H9 (cell line): ENCODE data around the gene C3orf20. TPM values are rescaled to one million over a fixed set of nuclear protein-coding genes. Genes with fewer than 3 reads are reported as not detected.

Experiments
- DNase-seq: peaks from one replicate; pipeline ENCODE4 v3.0.0-alpha.2; 2017
- H2AFZ ChIP-seq: one replicate; pipeline ENCODE4 v1.6.1; 2013; ENCODE audit warnings: mild to moderate bottlenecking, low read length, control low read depth, moderate library complexity
- H2AK5ac ChIP-seq: 2 replicates; pipeline ENCODE4 v1.6.1; 2013; ENCODE audit warnings: low read length, control low read depth, mixed read lengths; ENCODE audit not compliant: insufficient read length
- H2BK120ac ChIP-seq: one replicate; pipeline ENCODE4 v1.6.1; 2013; ENCODE audit warnings: low read depth, mild to moderate bottlenecking, low read length, control low read depth, inconsistent platforms; ENCODE audit not compliant: poor library complexity, severe bottlenecking
- H2BK12ac ChIP-seq: 2 replicates; pipeline ENCODE4 v1.6.1; 2013; ENCODE audit warnings: low read length, control low read depth, mixed read lengths, low read depth; ENCODE audit not compliant: insufficient read length
- H2BK15ac ChIP-seq: 2 replicates; pipeline ENCODE4 v1.6.1; 2013; ENCODE audit warnings: low read depth, low read length, control low read depth
- H2BK20ac ChIP-seq: one replicate; pipeline ENCODE4 v1.6.1; 2013; ENCODE audit warnings: low read depth, mild to moderate bottlenecking, low read length, control low read depth, inconsistent platforms; ENCODE audit not compliant: poor library complexity, severe bottlenecking
- H2BK5ac ChIP-seq: 2 replicates; pipeline ENCODE4 v1.6.1; 2013; ENCODE audit warnings: low read length, control low read depth, mixed read lengths; ENCODE audit not compliant: insufficient read length
- H3K14ac ChIP-seq: 2 replicates; pipeline ENCODE4 v1.6.1; 2013; ENCODE audit warnings: low read length, control low read depth; ENCODE audit not compliant: insufficient read depth
- H3K18ac ChIP-seq: 2 replicates; pipeline ENCODE4 v1.6.1; 2013; ENCODE audit warnings: low read depth, mild to moderate bottlenecking, mixed read lengths, low read length, control low read depth; ENCODE audit not compliant: insufficient read length
- H3K23ac ChIP-seq: 2 replicates; pipeline ENCODE4 v1.6.1; 2013; ENCODE audit warnings: low read length, control low read depth, mixed read lengths, low read depth; ENCODE audit not compliant: insufficient read length
- H3K23me2 ChIP-seq: 2 replicates; pipeline ENCODE4 v1.6.1; 2013; ENCODE audit warnings: low read depth, mild to moderate bottlenecking, mixed read lengths, low read length, control low read depth; ENCODE audit not compliant: insufficient read length, poor library complexity, severe bottlenecking
- H3K27ac ChIP-seq: 2 replicates; pipeline ENCODE4 v1.5.1; 2013; ENCODE audit warnings: low read length, control low read depth, mixed read lengths, low read depth; ENCODE audit not compliant: insufficient read length
- H3K27me3 ChIP-seq: 2 replicates; pipeline ENCODE4 v1.6.1; 2013; ENCODE audit warnings: low read length, control low read depth, inconsistent platforms; ENCODE audit not compliant: insufficient read depth
- H3K4ac ChIP-seq: 2 replicates; pipeline ENCODE4 v1.6.1; 2013; ENCODE audit warnings: low read depth, mild to moderate bottlenecking, control low read depth, inconsistent platforms, low read length, moderate library complexity
- H3K4me1 ChIP-seq: 2 replicates; pipeline ENCODE4 v1.6.1; 2013; ENCODE audit warnings: low read length, control low read depth, inconsistent platforms; ENCODE audit not compliant: insufficient read depth
- H3K4me2 ChIP-seq: 2 replicates; pipeline ENCODE4 v1.6.1; 2013; ENCODE audit warnings: low read length, control low read depth, mixed read lengths; ENCODE audit not compliant: insufficient read length, insufficient read depth
- H3K56ac ChIP-seq: 2 replicates; pipeline ENCODE4 v1.6.1; 2013; ENCODE audit warnings: low read depth, mild to moderate bottlenecking, mixed read lengths, low read length, control low read depth; ENCODE audit not compliant: insufficient read length
- H3K79me1 ChIP-seq: 2 replicates; pipeline ENCODE4 v1.6.1; 2013; ENCODE audit warnings: low read depth, mild to moderate bottlenecking, moderate library complexity, low read length, control low read depth, inconsistent platforms; ENCODE audit not compliant: insufficient read depth, poor library complexity, severe bottlenecking
- H3K79me2 ChIP-seq: 2 replicates; pipeline ENCODE4 v1.6.1; 2013; ENCODE audit warnings: low read length, control low read depth, inconsistent platforms; ENCODE audit not compliant: insufficient read depth
- H3K9ac ChIP-seq: 2 replicates; pipeline ENCODE4 v1.6.1; 2013; ENCODE audit warnings: low read length, control low read depth, mixed read lengths; ENCODE audit not compliant: insufficient read length; ENCODE audit errors: extremely low read depth
- H3K9me3 ChIP-seq: one replicate; pipeline ENCODE4 v1.6.1; 2013; ENCODE audit warnings: low read depth, low read length, inconsistent platforms; ENCODE audit not compliant: control insufficient read depth
- H3T11ph ChIP-seq: one replicate; pipeline ENCODE4 v1.6.1; 2013; ENCODE audit warnings: mild to moderate bottlenecking, low read length, control low read depth, inconsistent platforms
- H4K20me1 ChIP-seq: one replicate; pipeline ENCODE4 v1.6.1; 2013; ENCODE audit not compliant: control insufficient read depth, insufficient read length, insufficient read depth
- H4K5ac ChIP-seq: 2 replicates; pipeline ENCODE4 v1.6.1; 2013; ENCODE audit warnings: low read depth, mild to moderate bottlenecking, mixed read lengths, low read length, control low read depth; ENCODE audit not compliant: insufficient read length
- H4K8ac ChIP-seq: replicated peaks from 2 replicates; pipeline ENCODE4 v1.6.1; 2013; ENCODE audit warnings: low read length, control low read depth, mixed read lengths, low read depth; ENCODE audit not compliant: insufficient read length
- H4K91ac ChIP-seq: 2 replicates; pipeline ENCODE4 v1.6.1; 2013; ENCODE audit warnings: low read depth, mild to moderate bottlenecking, moderate library complexity, mixed read lengths, low read length, control low read depth; ENCODE audit not compliant: insufficient read length
- H3K27ac Mint-ChIP-seq, 3 experiments: 2 replicates in 2 of 3; 3 replicates in 1 of 3; pipeline ENCODE4 v1.8.0; 2020 to 2021; ENCODE audit warnings: mixed read lengths in 3 of 3, mild to moderate bottlenecking in 1 of 3, moderate library complexity in 1 of 3
- H3K27me3 Mint-ChIP-seq: 2 replicates; pipeline ENCODE4 v1.8.0; 2021; ENCODE audit warnings: low read depth, mild to moderate bottlenecking, moderate library complexity, mixed read lengths
- H3K36me3 Mint-ChIP-seq, 3 experiments: 2 replicates in 2 of 3; 3 replicates in 1 of 3; pipeline ENCODE4 v1.8.0; 2020 to 2021; ENCODE audit warnings: low read depth in 3 of 3, mixed read lengths in 3 of 3; ENCODE audit not compliant: insufficient read depth in 1 of 3
- H3K4me1 Mint-ChIP-seq, 2 experiments: 2 replicates each; pipeline ENCODE4 v1.8.0; 2020; ENCODE audit warnings: mixed read lengths in 2 of 2
- H3K4me3 Mint-ChIP-seq, 2 experiments: 2 replicates in 1 of 2; 3 replicates in 1 of 2; pipeline ENCODE4 v1.8.0; 2020 to 2021; ENCODE audit warnings: mild to moderate bottlenecking in 2 of 2, mixed read lengths in 2 of 2, moderate library complexity in 1 of 2
- H3K9me3 Mint-ChIP-seq, 2 experiments: 2 replicates in 1 of 2; 3 replicates in 1 of 2; pipeline ENCODE4 v1.8.0; 2020; ENCODE audit warnings: mild to moderate bottlenecking in 2 of 2, mixed read lengths in 2 of 2, moderate library complexity in 1 of 2
- WGBS: extraction: QIAGEN DNeasy Blood & Tissue Kit; methylation state at CpG from one replicate; pipeline ENCODE4 v1.1.7; 2013; ENCODE audit warnings: missing lambda C conversion rate, low lambda C conversion rate, mixed read lengths; ENCODE audit not compliant: insufficient read length; ENCODE audit errors: extremely low coverage; 5-methylcytosine and 5-hydroxymethylcytosine counted together
- total RNA-seq: library from RNA; stranded (reverse); gene quantifications from 2 replicates; pipeline ENCODE4 v1.2.1, GENCODE V29; 2021
- TF ChIP-seq, protein P1 (sequence below): fragments of 200-600 bp; sonication (generic); conservative IDR thresholded peaks from 3 replicates; pipeline ENCODE4 v1.8.0; 2021; ENCODE audit warnings: antibody characterized with exemption, mild to moderate bottlenecking

C3orf20 gene
- total RNA-seq, 1 experiment from 2014 or later = not detected

DNA sequence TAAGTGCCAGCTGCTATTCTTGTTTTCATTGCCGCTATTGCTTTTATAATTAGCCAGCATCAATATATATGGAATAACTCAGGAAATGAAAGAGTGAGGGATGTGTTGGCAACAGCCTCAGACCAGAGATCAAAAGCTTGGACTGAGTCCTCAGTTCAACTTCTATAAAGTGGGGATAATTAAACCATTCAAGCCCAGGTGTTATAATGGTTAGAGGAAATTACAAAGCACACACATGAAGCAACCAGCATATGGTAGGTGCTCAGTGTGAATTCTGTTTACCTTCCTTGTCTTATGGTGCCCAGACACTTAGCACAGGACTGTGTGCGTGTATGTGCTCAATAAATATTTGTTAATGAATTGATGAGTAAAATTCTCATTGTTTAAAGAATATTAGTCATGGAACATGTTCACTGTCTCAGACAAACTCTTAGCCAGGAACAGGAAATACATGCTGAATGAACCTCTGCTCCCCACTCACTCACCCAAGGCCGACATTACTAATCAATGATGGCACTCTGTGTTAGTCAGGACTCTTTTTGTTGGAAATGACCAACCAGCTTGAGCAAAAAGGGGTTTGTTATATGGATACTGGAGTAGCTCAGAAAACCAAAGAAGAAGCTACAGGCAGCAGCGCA is 40.1 kb upstream of the C3orf20 start:
- Mint-ChIP-seq H3K9me3 (no peaks in the 10 kb centered on the region), H3K36me3 (no peaks in the 10 kb centered on the region), H3K4me3 (no peak overlapping the region), H3K4me1 (peaks cover 3 to 4% of the 10 kb centered on the region in 2 experiments; a peak in 2 of 4 replicates), H3K27me3 (peaks cover 42% of the 10 kb centered on the region), H3K27ac (no peak overlapping the region)
- H3K79me1 ChIP-seq = no peaks in the 10 kb centered on the region
- no peak for DNase-seq
- H3K4me1 ChIP-seq = no peaks in the 10 kb centered on the region
- H3K14ac ChIP-seq = no peak overlapping the region
- no peak overlapping the region for H4K91ac ChIP-seq
- no peak overlapping the region for H4K8ac ChIP-seq
- H2BK12ac ChIP-seq = no peak overlapping the region
- H3K4ac ChIP-seq = no peak overlapping the region
- H3K23ac ChIP-seq = no peak overlapping the region
- no peak overlapping the region for H3T11ph ChIP-seq
- no peak overlapping the region for H2BK5ac ChIP-seq
- no peak overlapping the region for H2BK20ac ChIP-seq
- no peak overlapping the region for H3K9ac ChIP-seq
- no peak overlapping the region for H3K56ac ChIP-seq
- no peak overlapping the region for H2AK5ac ChIP-seq
- H4K5ac ChIP-seq = no peak overlapping the region
- H3K27ac ChIP-seq = no peak overlapping the region
- H4K20me1 ChIP-seq = peaks cover 2% of the 10 kb centered on the region
- no peaks in the 10 kb centered on the region for H3K23me2 ChIP-seq
- no peak overlapping the region for H3K18ac ChIP-seq
- H3K9me3 ChIP-seq = no peaks in the 10 kb centered on the region
- H3K4me2 ChIP-seq = no peak overlapping the region
- H3K79me2 ChIP-seq = no peaks in the 10 kb centered on the region
- no peak overlapping the region for H2BK120ac ChIP-seq
- no peak overlapping the region for H2BK15ac ChIP-seq
- no CpG with 5 or more reads among the region's 4 CpGs for WGBS
- H2AFZ ChIP-seq = no peak overlapping the region
- TF ChIP-seq, protein P1, sequence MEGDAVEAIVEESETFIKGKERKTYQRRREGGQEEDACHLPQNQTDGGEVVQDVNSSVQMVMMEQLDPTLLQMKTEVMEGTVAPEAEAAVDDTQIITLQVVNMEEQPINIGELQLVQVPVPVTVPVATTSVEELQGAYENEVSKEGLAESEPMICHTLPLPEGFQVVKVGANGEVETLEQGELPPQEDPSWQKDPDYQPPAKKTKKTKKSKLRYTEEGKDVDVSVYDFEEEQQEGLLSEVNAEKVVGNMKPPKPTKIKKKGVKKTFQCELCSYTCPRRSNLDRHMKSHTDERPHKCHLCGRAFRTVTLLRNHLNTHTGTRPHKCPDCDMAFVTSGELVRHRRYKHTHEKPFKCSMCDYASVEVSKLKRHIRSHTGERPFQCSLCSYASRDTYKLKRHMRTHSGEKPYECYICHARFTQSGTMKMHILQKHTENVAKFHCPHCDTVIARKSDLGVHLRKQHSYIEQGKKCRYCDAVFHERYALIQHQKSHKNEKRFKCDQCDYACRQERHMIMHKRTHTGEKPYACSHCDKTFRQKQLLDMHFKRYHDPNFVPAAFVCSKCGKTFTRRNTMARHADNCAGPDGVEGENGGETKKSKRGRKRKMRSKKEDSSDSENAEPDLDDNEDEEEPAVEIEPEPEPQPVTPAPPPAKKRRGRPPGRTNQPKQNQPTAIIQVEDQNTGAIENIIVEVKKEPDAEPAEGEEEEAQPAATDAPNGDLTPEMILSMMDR = no peak
- H3K27me3 ChIP-seq = no peaks in the 10 kb centered on the region
